Glutamatergic neuron (in vitro differentiated cells): ENCODE measurements around the gene G0S2. TPM values are rescaled to one million over a fixed set of nuclear protein-coding genes. Genes with fewer than 3 reads are reported as not detected.

Source experiments
- DNase-seq: peaks from one replicate; pipeline ENCODE4 v3.0.0; 2022
- H3K27ac Mint-ChIP-seq: one replicate; pipeline ENCODE4 v1.8.0; 2020; ENCODE audit warnings: mild to moderate bottlenecking, mixed read lengths, inconsistent platforms; ENCODE audit not compliant: unreplicated experiment
- H3K27me3 Mint-ChIP-seq: one replicate; pipeline ENCODE4 v1.8.0; 2020; ENCODE audit warnings: mild to moderate bottlenecking, moderate library complexity, mixed read lengths, inconsistent platforms; ENCODE audit not compliant: unreplicated experiment
- H3K36me3 Mint-ChIP-seq: one replicate; pipeline ENCODE4 v1.8.0; 2020; ENCODE audit warnings: mild to moderate bottlenecking, mixed read lengths, inconsistent platforms; ENCODE audit not compliant: unreplicated experiment
- H3K4me1 Mint-ChIP-seq: one replicate; pipeline ENCODE4 v1.8.0; 2020; ENCODE audit warnings: mild to moderate bottlenecking, low read depth, mixed read lengths, inconsistent platforms; ENCODE audit not compliant: unreplicated experiment
- H3K4me3 Mint-ChIP-seq: one replicate; pipeline ENCODE4 v1.8.0; 2020; ENCODE audit warnings: mild to moderate bottlenecking, mixed read lengths, inconsistent platforms; ENCODE audit not compliant: unreplicated experiment
- H3K9me3 Mint-ChIP-seq: one replicate; pipeline ENCODE4 v1.8.0; 2020; ENCODE audit warnings: mild to moderate bottlenecking, moderate library complexity, mixed read lengths, inconsistent platforms; ENCODE audit not compliant: unreplicated experiment
- CTCF ChIP-seq: fragments of 200-600 bp; sonication (generic); IDR thresholded peaks from one replicate; pipeline ENCODE4 v1.5.0; 2021; ENCODE audit not compliant: partially characterized antibody, unreplicated experiment
- total RNA-seq: library from RNA; stranded (reverse); fragmentation: NEBNext Ultra II Directional; extraction: Animal tissue kit (Norgen Biotek cat#: 25700); gene quantifications from one replicate; pipeline ENCODE4 v1.2.1, GENCODE V29; 2021; ENCODE audit not compliant: unreplicated experiment

The G0S2 gene
- total RNA-seq, 1 donor from 2014 or later, result 2.5 TPM

DNA sequence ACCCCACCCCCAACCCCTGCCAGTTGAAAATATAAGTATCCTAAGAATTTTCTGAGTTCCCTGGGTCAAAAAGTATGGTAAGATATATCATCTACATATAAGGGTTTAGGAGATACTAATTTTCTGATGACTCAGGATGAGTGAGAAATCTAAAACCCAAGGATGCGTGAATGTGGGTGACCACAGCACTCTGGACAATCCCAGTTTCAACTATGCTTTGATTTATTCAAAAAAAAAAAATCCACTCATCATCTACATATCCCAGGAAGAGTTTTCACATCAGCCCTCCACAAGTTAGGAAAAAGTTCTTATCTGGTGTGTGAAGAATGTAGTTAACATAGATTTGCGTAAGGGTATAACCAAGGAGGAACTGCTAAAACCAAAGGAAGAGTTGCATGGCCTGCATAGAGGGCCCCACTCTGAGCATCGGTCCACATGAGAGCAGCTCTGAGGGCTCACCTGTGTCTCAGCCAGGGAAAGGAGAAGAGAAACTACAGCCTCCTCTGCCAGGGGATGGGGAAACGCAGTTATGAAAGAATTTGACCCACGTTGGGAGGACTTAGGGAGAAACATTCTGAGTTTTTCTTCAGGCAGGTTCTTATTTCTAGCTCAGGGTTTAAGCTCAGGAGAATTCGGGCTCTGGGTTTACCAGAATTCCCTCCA lies 41.7 kb upstream of the G0S2 start:
- H3K36me3 Mint-ChIP-seq, result no peaks in the 10 kb centered on the region
- no peak for DNase-seq
- H3K4me1 Mint-ChIP-seq, result peaks cover 7% of the 10 kb centered on the region
- H3K9me3 Mint-ChIP-seq, result peaks cover 2% of the 10 kb centered on the region
- no peak overlapping the region for H3K27ac Mint-ChIP-seq
- no peak overlapping the region for H3K4me3 Mint-ChIP-seq
- H3K27me3 Mint-ChIP-seq, result peaks cover 3% of the 10 kb centered on the region
- no peak for TF ChIP-seq CTCF

DNA sequence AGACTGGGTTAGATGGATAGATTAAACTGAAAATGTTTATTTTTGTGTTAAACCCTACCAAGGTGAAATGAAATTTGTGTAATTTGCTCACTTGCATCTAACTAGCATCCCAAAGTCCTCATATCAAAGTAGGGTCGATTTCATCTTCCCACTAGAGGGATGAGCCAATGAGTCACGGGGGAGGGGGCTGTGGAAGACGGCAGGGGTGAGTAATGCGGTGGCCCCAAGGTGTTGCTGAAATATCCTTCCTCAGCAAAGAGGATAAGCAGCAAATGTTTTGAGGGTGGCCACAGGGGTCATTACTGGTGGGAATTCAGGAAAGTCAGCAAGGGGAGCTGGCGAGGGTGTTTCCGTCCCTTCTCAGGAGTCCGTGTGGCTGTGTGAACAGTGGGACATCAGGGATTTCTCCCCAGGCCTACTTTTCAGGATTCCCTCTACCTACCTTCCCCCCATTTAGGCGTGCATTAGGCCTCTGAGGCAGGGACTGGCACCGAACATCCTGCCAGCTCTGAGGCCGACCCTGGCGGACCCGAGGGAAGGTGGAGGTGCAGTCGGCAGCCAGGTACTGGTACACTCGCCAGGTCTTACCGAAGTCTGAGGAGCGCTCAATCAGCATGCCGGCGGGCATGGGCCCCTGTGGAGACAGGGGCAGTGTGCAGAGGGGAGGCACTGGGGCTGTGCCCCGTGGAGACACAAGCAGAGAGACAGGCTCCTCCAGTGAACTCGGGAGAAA lies 41.0 kb upstream of the G0S2 start:
- Mint-ChIP-seq H3K36me3 (no peaks in the 10 kb centered on the region), H3K4me3 (no peak overlapping the region), H3K27me3 (peaks cover 3% of the 10 kb centered on the region), H3K9me3 (peaks cover 2% of the 10 kb centered on the region), H3K4me1 (peaks cover 7% of the 10 kb centered on the region), H3K27ac (no peak overlapping the region)
- DNase-seq, result no peak
- TF ChIP-seq CTCF, result no peak

DNA sequence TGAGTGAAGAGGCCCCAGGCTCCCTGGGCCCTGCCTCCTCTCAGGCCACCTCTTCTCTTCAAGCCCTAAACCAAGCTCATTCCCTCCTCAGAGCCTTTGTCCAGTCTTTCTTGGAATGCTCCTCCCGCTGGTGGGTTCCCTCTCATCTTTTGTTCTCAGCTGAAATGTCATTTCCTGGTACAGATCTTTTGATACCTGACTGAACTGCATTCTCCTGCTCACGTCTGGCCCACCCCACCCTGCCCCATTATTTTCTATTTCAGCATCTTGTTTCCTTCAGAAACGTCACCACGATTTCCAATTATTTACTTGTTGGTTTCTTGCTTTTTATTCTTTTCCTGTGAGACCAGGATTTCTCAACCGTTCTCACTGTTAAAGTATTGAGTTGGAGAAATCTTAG lies 39.4 kb upstream of the G0S2 start:
- no peak for TF ChIP-seq CTCF
- Mint-ChIP-seq H3K27me3 (no peaks in the 10 kb centered on the region), H3K36me3 (no peaks in the 10 kb centered on the region), H3K4me1 (peaks cover 7% of the 10 kb centered on the region), H3K9me3 (peaks cover 2% of the 10 kb centered on the region), H3K27ac (no peak overlapping the region), H3K4me3 (no peak overlapping the region)
- no peak for DNase-seq

- Mint-ChIP-seq H3K27me3 (peaks cover 2% of the 10 kb centered on the region), H3K36me3 (no peaks in the 10 kb centered on the region), H3K27ac (no peak overlapping the region), H3K4me1 (peaks cover 4% of the 10 kb centered on the region), H3K4me3 (no peak overlapping the region), H3K9me3 (no peaks in the 10 kb centered on the region)
- no peak for DNase-seq
- TF ChIP-seq CTCF, result no peak
Observed at GRCh38 chr1:209641832-209642172, 33.4 kb upstream of the G0S2 start.

DNA sequence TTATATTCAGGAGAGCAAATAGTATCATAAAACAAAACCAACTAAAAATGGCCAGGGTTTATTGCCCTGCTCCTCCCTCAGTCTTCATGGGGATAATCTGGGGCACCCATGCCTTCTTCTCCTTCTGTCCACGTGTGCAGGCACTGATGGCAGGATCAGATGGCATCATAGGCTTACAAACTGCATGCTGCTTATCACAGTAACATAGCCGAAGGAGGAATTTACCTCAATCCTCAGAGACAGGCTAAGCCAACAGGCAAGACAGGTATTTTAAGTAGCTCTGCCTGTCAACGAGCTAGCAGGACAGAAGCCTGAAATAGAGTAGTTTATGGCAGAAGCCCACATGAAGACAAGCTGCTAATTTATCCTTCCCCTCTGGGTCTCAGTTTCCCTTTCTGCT lies 32.4 kb upstream of the G0S2 start:
- H3K27ac Mint-ChIP-seq, result no peak overlapping the region
- no peaks in the 10 kb centered on the region for H3K9me3 Mint-ChIP-seq
- no peak overlapping the region for H3K4me3 Mint-ChIP-seq
- no peak for DNase-seq
- no peak for TF ChIP-seq CTCF
- no peaks in the 10 kb centered on the region for H3K36me3 Mint-ChIP-seq
- peaks cover 2% of the 10 kb centered on the region for H3K27me3 Mint-ChIP-seq
- peaks cover 4% of the 10 kb centered on the region for H3K4me1 Mint-ChIP-seq
